ENCODE measurements around the gene SMG5. TPM values are rescaled to one million over a fixed set of nuclear protein-coding genes. Genes with fewer than 3 reads are reported as not detected.

Gene SMG5
- polyA plus RNA-seq, 1 donor from 2014 or later: 57.3 TPM

DNA sequence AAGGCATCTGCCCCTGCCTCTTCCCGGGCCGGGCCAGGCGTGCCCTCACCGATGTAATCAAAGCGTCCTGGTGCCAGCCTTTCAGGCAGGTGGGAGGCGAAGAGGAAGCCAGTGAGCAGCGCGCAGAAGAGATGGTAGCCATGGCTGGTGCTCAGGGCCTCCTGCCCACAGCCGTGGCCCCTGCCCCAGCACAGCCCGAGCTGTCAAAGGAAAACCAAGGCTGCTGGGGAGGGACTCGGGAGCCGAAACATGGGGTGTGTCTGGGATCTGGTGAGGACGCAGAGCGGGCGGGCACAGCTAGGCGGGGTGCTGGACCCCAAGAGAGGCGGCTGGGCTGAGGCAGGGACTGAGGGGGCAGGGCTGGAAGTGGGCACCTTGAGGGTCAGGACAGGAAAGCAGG, 37.9 kb downstream of the SMG5 start:
- H2AFZ ChIP-seq (ENCODE audit: low read depth, low read length): no peak overlapping the region
- H4K20me1 ChIP-seq (ENCODE audit: insufficient read depth): no peaks in the 10 kb centered on the region
- H3K36me3 ChIP-seq (ENCODE audit: insufficient read depth, low read length): no peaks in the 10 kb centered on the region
- H3K27ac ChIP-seq (ENCODE audit: low read length): no peak overlapping the region
- no peaks in the 10 kb centered on the region for H3F3A ChIP-seq (ENCODE audit: insufficient read depth, low read length, poor library complexity, severe bottlenecking)
- no peaks in the 10 kb centered on the region for H3K9me2 ChIP-seq (ENCODE audit: insufficient read depth, low read length)
- no peak overlapping the region for H3K9ac ChIP-seq (ENCODE audit: low read length)
- H3K4me3 ChIP-seq (ENCODE audit: low read length): no peak overlapping the region
- no peak overlapping the region for H3K4me2 ChIP-seq (ENCODE audit: low read length)
- TF ChIP-seq POLR2AphosphoS5 (IDR thresholded peaks at IDR 0.05) (no peak), RAD21 (conservative IDR thresholded peaks at IDR 0.05) (no peak), EZH2 (IDR thresholded peaks at IDR 0.05; ENCODE audit: borderline replicate concordance, insufficient read depth, low read length, poor library complexity, severe bottlenecking) (no peak), SMC3 (conservative IDR thresholded peaks at IDR 0.05; ENCODE audit: poor library complexity) (no peak), TAF1 (IDR thresholded peaks at IDR 0.05; ENCODE audit: low read depth) (no peak), MXI1 (conservative IDR thresholded peaks at IDR 0.05; ENCODE audit: poor library complexity, severe bottlenecking) (no peak), EP300 (conservative IDR thresholded peaks at IDR 0.05; ENCODE audit: poor library complexity, severe bottlenecking) (no peak)
- TF ChIP-seq, protein P1, sequence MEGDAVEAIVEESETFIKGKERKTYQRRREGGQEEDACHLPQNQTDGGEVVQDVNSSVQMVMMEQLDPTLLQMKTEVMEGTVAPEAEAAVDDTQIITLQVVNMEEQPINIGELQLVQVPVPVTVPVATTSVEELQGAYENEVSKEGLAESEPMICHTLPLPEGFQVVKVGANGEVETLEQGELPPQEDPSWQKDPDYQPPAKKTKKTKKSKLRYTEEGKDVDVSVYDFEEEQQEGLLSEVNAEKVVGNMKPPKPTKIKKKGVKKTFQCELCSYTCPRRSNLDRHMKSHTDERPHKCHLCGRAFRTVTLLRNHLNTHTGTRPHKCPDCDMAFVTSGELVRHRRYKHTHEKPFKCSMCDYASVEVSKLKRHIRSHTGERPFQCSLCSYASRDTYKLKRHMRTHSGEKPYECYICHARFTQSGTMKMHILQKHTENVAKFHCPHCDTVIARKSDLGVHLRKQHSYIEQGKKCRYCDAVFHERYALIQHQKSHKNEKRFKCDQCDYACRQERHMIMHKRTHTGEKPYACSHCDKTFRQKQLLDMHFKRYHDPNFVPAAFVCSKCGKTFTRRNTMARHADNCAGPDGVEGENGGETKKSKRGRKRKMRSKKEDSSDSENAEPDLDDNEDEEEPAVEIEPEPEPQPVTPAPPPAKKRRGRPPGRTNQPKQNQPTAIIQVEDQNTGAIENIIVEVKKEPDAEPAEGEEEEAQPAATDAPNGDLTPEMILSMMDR (IDR thresholded peaks at IDR 0.05; ENCODE audit: poor library complexity, severe bottlenecking): no peak
- TF ChIP-seq, protein P2, sequence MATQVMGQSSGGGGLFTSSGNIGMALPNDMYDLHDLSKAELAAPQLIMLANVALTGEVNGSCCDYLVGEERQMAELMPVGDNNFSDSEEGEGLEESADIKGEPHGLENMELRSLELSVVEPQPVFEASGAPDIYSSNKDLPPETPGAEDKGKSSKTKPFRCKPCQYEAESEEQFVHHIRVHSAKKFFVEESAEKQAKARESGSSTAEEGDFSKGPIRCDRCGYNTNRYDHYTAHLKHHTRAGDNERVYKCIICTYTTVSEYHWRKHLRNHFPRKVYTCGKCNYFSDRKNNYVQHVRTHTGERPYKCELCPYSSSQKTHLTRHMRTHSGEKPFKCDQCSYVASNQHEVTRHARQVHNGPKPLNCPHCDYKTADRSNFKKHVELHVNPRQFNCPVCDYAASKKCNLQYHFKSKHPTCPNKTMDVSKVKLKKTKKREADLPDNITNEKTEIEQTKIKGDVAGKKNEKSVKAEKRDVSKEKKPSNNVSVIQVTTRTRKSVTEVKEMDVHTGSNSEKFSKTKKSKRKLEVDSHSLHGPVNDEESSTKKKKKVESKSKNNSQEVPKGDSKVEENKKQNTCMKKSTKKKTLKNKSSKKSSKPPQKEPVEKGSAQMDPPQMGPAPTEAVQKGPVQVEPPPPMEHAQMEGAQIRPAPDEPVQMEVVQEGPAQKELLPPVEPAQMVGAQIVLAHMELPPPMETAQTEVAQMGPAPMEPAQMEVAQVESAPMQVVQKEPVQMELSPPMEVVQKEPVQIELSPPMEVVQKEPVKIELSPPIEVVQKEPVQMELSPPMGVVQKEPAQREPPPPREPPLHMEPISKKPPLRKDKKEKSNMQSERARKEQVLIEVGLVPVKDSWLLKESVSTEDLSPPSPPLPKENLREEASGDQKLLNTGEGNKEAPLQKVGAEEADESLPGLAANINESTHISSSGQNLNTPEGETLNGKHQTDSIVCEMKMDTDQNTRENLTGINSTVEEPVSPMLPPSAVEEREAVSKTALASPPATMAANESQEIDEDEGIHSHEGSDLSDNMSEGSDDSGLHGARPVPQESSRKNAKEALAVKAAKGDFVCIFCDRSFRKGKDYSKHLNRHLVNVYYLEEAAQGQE (IDR thresholded peaks at IDR 0.05; ENCODE audit: borderline replicate concordance): no peak
- H3K9me3 ChIP-seq (ENCODE audit: low read length): no peaks in the 10 kb centered on the region
- no peaks in the 10 kb centered on the region for H3K79me2 ChIP-seq (replicated peaks; ENCODE audit: insufficient read depth, low read length)
- no peaks in the 10 kb centered on the region for H3K27me3 ChIP-seq (ENCODE audit: insufficient read depth, low read depth, low read length)

DNA sequence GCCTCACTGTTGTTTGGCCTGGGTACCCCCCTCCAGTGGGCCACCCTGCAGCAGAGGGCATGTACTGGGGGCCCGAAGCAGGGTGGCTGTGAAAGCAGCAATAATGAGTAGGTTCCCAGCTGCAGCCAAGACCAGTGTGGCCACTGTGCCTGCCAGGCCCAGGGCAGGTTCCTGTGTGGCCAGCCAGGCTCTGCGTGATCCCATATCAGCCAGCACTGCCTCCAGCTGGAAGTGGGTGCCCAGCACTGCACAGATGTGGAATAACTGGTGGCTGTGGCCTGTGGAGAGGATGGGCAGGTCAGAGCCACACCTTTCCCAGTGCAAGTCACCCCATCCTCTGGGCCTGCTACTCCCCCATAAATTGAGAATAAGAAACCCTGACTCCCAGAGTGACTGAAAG, 38.5 kb downstream of the SMG5 start:
- no peak overlapping the region for H3K4me2 ChIP-seq (ENCODE audit: low read length)
- H3K27me3 ChIP-seq (ENCODE audit: insufficient read depth, low read depth, low read length): no peaks in the 10 kb centered on the region
- TF ChIP-seq MXI1 (conservative IDR thresholded peaks at IDR 0.05; ENCODE audit: poor library complexity, severe bottlenecking) (no peak), EP300 (conservative IDR thresholded peaks at IDR 0.05; ENCODE audit: poor library complexity, severe bottlenecking) (no peak), EZH2 (IDR thresholded peaks at IDR 0.05; ENCODE audit: borderline replicate concordance, insufficient read depth, low read length, poor library complexity, severe bottlenecking) (no peak), RAD21 (conservative IDR thresholded peaks at IDR 0.05) (no peak), TAF1 (IDR thresholded peaks at IDR 0.05; ENCODE audit: low read depth) (no peak), SMC3 (conservative IDR thresholded peaks at IDR 0.05; ENCODE audit: poor library complexity) (no peak), POLR2AphosphoS5 (IDR thresholded peaks at IDR 0.05) (no peak)
- TF ChIP-seq, protein P1 (IDR thresholded peaks at IDR 0.05; ENCODE audit: poor library complexity, severe bottlenecking): no peak
- TF ChIP-seq, protein P2 (IDR thresholded peaks at IDR 0.05; ENCODE audit: borderline replicate concordance): no peak
- no peak overlapping the region for H3K9ac ChIP-seq (ENCODE audit: low read length)
- no peak overlapping the region for H3K4me3 ChIP-seq (ENCODE audit: low read length)
- H3K9me2 ChIP-seq (ENCODE audit: insufficient read depth, low read length): no peaks in the 10 kb centered on the region
- H2AFZ ChIP-seq (ENCODE audit: low read depth, low read length): no peak overlapping the region
- H4K20me1 ChIP-seq (ENCODE audit: insufficient read depth): no peaks in the 10 kb centered on the region
- H3F3A ChIP-seq (ENCODE audit: insufficient read depth, low read length, poor library complexity, severe bottlenecking): no peaks in the 10 kb centered on the region
- no peaks in the 10 kb centered on the region for H3K36me3 ChIP-seq (ENCODE audit: insufficient read depth, low read length)
- no peaks in the 10 kb centered on the region for H3K9me3 ChIP-seq (ENCODE audit: low read length)
- no peaks in the 10 kb centered on the region for H3K79me2 ChIP-seq (replicated peaks; ENCODE audit: insufficient read depth, low read length)
- H3K27ac ChIP-seq (ENCODE audit: low read length): no peak overlapping the region

Measured in neural cell (in vitro differentiated cells).